NCI-H2107 treated with DMSO at 0.1 percent for 48 hours (cell line): ENCODE measurements around the gene HOXA3.

Experiments
- DNase-seq: peaks from one replicate; lab custom pipeline; 2025; ENCODE audit not compliant: unreplicated experiment; lab: John Stamatoyannopoulos, UW

Gene HOXA3

DNA sequence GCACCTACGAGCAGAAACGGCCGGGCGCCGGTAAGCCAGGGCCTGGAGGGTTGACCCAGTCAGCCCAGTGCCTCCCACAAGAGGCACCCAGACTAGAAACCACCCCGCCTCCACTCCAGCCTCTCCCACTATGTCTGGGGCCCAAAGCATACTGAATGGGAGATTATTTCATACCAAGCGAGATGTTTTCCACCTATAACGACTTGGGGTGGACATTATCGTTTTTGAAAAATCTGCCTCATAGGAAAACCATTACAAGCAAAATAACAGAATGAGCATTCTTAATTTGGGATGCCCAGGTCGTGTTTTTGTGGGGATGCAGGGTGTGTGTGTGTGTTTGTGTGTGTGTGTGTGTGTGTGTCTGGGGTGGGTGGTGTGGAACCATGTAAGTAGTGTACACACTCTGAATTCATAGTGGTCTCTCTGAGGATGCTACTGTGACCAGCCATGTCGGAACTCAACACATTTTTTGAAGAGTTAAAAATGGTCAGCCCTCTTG is 6.4 kb downstream of the HOXA3 start:
- no peak for DNase-seq

DNA sequence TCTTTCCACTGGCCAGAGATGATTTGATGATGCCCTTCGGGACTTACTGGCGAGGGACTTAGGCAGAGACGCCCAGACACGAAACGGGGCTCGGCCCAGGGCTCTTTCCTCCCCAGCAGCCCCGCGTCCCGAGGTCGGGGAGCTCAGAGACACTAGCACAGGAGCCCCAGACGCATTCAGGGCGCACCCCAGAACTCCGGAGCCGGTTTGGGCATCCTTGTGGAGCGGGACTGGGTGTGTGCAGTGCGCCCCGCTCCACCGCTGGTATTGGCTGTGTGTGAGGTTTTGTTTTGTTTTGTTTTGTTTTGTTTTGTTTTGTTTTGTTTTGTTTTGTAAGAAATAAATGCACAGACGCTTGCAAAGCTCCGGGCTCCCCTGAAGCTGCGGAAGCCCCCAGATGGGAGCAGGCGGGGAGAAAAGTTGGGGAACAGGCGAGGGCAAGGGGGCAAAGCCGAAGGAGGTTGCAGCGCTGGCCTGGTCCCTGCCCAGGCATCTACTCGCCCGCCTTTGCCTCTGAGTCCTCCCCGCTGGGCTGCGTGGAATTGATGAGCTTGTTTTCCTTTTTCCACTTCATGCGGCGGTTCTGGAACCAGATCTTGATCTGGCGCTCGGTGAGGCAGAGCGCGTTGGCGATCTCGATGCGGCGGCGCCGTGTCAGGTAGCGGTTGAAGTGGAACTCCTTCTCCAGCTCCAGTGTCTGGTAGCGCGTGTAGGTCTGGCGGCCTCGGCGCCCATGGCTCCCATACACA is 7.0 kb downstream of the HOXA3 start:
- no peak for DNase-seq

DNA sequence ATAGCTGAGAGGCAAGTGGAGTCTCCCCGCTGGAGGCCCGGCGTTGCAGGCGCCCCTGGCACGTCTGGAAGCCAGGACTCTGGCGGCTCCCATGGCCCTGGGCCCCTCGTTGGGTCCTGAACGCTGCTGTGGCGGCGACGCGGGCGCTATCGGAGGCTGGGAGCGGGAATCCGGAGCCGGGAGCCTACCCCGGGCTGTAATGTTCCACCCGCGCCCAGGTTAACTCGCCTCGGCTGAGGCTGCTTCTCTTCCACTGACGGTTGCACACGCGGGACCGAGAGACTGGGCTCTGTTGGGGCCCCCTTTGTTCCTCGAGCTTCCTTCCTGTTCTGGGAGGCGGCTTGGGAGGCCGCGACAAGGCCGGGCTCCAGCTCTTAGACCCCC is 7.6 kb downstream of the HOXA3 start:
- no peak for DNase-seq

DNA sequence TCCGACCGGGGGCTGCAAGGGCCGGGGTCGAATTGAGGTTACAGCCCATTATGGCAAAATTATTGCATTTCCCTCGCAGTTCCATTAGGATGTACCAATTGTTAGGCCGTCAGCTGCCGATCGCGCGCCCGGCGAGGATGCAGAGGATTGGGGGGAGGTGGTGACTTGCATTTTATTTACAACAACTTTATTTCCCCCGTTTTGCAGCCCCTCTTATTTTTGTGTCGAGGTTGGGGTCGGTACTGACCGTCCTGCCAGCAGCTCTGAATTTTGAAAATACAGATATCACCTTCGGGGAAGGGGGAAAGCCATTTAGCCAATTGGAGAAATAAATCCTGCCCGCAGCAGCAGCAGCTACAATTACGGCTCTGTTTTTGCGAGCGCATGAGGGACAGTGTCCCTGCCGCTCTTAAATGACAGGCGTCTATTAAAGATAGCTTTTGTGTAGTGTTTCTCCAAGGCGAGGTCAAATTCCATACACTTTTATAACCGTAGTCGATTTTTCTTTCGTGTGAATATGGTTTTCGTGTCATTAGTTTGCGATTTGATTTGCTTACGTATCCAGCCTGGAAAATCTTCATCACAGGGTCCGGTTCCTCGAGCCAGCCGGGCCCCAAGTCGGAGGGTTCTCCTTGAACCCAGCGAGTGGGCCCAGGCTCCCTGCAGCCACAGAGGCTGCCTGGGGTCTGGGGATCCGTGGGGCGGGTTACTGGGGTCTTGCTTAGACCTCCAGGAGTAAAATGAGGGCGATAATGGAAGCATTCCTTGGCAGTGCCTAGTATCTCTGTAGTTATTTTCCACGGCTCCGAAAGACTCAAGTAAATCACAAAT is 8.2 kb downstream of the HOXA3 start:
- DNase-seq, result no peak

DNA sequence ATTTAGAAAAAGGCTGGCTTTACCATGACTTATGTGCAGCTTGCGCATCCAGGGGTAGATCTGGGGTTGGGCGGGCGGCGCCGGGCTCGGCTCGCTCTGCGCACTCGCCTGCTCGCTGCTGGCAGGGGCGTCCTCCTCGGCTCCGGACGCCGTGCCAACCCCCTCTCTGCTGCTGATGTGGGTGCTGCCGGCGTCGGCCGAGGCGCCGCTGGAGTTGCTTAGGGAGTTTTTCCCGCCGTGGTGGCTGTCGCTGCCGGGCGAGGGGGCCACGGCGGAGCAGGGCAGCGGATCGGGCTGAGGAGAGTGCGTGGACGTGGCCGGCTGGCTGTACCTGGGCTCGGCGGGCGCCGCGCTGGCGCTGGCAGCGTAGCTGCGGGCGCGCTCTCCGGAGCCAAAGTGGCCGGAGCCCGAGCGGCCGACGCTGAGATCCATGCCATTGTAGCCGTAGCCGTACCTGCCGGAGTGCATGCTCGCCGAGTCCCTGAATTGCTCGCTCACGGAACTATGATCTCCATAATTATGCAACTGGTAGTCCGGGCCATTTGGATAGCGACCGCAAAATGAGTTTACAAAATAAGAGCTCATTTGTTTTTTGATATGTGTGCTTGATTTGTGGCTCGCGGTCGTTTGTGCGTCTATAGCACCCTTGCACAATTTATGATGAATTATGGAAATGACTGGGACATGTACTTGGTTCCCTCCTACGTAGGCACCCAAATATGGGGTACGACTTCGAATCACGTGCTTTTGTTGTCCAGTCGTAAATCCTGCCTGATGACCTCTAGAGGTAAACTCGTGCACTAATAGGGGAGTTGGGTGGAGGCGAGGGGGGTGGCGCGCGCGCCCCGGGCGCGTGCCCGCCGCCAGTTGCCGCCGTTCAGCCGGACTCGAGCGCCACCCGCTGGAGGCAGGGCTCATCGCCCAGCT is 9.1 kb downstream of the HOXA3 start, which contains the start of gene HOXA5:
Gene HOXA5, minus strand, starts transcription at position 659 of the 927 bp plus-strand sequence. Its CDS starts 74 bp downstream, at position 585.
- no peak for DNase-seq

DNA sequence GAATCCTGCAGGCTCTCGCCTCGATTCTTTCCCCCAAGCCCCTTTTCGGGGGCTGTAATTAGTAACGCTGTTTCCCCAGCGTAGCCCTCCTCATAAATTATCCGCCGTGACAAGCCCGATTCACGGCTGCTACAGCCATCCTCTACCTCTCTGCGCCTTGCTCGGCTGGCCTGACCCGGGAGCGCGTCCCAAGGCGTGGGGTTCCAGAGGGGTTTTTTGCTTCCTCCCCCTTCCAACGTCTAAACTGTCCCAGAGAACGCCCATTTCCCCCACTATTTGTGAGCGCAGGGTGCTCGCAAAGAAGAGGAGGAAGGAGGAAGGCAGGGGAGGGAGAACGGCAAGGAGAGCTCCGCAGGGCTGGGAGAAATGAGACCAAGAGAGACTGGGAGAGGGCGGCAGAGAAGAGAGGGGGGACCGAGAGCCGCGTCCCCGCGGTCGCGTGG is 9.8 kb downstream of the HOXA3 start:
- no peak for DNase-seq

DNA sequence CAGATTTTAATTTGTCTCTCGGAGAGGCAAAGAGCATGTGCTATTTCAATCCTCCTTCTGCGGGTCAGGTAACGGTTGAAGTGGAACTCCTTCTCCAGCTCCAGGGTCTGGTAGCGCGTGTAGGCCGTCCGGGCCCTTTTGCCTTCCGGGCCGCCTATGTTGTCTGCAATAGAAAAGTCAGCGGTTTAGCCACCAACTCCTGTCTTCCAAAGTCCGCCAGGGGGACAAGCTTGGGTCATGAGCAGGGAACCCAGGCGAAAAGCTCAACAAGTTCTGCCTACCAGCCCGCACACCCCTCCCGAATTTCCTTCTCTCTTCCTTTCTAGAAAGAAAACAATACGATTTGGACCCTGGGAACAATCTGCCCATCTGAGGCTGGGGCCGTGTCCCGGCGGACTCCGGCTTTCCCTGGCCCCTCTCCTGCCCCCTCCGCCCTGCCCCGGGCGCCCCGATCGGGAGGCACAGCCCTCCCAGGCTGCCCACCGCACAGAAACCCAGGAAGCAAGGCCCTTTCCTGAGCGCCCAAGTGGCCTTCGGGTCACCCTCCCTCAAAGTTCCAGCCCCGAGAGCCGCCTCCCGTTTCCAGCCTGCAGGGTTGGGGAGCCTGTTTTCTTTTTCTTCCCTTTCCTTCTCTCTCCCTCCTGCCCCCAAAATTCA is 10.3 kb downstream of the HOXA3 start:
- no peak for DNase-seq

DNA sequence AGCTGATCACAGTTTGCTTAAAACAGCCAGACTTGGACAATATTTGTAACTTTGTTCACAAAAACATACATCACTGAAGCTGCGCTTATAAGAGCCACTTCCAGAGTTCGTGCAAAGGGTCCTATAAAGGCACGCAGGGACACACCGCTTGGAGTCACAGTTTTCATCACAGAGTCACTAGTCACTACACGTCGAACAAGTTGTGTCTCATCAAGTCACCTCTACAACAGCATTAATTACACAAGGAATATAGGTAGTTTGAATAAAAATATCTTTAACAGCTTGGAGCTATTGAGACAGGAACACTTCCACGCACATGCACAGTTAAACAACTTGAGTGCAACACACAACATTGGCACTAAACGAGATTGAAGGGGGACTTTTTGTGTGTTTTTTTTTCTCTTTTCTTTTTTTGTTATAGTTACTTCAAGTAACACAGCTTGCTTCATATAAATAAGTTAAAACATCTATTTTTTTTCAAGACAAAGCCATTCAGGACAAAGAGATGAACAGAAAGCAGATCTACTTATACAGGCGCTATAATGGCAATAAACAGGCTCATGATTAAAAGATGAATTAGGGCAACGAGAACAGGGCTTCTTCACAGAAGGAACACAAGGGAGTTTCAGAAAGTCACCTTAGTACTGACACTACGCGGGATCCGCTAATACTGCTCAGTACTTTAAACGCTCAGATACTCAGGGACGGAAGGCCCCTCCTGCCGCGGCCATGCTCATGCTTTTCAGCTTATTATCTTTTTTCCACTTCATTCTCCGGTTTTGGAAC is 11.1 kb downstream of the HOXA3 start:
- no peak for DNase-seq

DNA sequence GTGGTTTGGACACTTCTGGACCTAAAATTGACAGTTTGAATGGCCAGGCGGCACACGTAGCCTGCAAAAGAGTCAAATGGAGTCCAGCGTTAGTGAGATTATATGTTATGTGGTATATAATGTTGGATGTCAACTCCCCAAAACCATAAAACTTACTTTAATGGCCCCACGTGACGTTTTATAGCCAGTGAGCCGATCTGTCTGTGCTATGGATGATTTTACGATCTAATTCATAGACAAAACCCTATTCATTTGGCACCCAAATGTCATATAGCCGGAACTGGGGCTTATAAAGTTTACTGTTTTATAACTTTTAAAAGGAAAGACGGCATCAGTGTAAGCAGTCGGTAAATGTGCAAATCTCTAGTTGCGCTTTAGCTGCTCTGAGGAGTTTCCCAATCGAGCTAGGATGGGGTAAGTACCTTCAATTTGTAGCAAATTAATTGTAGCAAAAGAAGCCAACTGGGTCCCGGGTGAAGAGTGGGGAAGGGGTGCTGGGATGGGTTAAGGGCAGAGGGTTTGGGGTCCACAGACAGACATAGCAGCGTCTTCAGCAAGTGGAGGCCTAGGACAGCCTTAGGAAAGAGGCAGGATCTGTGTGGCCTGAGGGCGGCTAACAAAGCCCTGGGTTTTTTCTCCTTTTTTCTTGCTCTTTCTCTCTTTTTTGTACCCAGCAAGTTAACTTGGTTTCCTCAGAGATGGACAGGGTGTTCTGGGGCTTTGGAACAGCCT is 12.1 kb downstream of the HOXA3 start:
- no peak for DNase-seq

DNA sequence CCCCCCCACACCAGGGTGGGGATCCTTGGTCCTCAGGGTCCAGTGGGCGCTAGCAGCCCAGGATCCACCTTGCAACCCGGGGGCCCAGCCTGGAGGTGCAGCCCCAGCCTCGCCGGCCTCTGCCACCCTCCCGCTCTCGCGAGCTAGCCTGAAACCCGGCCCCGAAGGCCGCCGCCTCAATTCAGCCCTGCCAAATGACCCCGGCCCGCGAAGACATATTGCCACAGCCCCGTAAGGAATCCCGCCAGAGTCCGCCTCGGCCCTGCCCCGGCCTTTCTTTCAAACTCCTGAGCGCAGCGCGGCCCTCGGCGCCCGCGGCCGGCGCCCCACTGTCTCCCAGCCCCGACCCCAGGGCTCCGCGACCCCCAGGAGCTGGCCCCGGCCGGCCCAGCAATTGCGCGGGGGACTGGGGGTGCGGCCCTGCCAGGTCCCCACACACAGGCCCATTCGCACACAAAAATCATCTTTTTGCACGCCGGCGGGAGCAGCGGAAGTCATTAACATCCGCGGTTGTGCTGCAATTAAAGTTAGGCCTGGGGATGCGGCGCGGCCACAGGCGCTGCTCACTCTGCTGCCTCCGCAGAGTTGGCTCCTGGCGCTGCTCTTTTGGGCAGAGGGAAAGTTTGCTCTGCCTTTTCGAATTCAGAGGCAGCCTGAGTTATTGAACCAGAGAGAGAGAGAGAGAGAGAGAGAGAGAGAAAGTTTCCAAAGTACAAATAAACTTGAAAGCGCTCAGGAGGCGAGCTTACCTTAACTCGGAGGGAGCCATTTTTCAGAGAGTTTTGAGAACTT is 12.9 kb downstream of the HOXA3 start:
- DNase-seq, result no peak

DNA sequence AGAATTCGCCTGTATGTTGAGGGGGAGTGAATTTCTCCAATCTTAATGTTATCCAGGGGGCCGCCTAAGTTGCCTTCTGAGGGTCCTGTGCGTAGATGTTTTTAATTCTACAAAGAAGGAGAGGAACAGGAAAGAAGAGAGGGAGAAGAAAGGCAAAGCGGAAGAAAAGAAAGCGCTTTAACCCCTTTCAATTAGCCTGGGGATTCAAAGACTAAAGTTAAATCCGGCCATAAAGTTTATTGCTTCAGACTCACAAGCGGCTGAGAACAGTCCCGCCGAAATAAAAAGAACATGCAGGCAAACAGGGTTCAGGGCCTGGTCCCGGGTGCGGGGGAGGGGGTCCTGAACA is 13.4 kb downstream of the HOXA3 start:
- no peak for DNase-seq

DNA sequence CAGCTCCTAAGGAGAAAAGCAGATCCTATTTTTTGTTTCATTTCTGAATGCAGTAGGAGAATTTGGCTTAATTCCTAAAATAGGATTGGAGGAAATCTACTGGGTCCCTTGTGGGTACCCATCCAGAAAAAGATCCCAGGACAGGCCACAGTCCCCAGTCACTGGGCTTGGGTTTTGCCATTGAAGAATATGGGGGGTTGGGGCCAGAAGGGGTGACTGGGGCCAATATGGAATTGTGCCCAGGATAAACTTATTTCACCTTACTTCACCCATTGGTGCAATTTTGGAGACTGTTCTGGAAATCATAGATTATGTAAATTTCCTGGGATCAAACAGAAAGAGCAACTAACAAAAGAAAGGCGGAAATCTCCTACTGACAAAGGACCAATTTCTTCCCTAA is 13.9 kb downstream of the HOXA3 start:
- DNase-seq, result no peak

DNA sequence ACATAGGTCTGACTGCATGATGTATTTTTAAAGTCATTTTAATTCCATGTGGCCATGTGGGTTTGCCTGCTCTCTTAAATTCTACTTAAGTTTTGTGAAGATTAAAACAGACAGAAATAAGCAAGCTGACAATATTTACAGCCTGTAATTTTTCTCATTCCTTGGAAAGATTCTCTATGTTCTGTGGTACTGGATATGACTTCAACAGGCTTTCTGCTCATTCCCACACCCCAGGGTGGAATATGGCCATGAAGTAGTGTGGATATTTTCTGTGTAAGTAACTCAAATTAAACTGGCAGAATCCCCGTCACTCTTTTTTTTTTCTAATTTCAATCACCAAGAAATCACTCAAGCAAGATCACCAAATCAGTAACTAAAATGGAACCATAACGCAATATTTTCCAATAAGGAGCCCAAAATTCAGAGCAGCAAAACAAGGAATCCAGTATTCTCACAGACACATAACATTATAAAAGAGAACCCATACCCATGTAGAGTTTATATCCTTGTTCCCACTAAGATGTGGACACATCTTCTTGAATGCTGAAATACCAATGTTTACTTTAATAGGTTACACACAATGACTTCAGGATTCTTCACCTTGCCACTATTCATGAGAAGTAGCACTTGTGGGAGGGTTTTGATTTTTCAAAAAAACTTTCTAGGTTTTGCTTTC is 14.6 kb downstream of the HOXA3 start:
- no peak for DNase-seq

DNA sequence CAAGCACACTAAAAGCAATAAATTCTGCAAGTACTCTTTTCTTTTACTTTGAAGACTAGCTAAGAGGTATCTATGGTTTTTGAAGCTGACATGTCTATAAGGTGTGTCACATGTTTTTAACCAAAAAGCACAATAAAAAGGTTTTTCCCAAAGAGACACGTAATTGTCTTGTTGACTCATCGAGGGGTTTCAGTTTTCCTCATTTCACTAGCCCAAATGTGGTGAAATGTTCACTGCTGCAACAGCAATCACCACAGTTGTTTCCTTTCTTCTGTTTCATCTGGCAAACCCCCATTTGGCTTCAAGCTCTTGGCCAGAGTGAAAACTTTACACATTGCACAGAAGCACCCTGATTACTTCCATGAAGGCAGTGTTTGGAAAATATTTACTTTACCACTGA is 18.0 kb downstream of the HOXA3 start:
- no peak for DNase-seq

DNA sequence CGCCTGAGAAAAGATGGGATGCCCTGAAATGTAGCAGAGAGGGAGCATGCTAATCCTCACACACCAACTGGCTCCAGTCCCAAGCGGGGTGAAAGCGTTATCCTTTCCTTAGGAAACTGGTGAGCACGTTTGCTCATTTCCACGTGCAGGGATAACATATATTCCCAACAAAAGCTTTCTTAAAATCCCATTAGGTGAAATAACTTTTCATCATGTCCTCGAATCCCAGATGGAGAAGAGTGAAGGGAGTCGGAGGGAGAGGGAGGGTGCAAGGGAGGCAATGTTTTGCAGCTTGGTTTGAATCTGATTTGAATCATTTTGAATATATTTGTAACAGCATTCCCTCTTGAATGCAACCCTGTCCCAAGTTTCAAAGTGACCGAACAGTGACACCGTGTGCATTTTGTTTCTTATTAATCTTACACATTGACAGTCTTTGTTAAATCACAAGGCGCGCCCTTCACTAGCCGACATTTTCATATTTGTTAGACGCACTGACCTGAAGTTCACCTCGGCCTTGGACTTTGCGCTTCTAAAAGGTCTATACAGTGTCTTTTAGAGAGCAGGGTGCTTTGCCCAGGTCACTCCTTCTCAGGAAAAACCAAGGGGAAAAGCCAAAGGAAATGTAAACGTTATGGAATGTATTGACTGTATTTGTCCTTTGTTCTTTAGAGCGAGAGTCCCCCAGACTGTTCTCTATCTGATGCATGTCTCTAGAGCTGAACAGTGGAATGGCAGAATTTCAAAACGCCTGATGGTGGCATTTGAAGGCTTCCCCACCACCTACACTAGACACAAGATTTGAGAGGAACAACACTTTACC is 18.8 kb downstream of the HOXA3 start:
- no peak for DNase-seq

DNA sequence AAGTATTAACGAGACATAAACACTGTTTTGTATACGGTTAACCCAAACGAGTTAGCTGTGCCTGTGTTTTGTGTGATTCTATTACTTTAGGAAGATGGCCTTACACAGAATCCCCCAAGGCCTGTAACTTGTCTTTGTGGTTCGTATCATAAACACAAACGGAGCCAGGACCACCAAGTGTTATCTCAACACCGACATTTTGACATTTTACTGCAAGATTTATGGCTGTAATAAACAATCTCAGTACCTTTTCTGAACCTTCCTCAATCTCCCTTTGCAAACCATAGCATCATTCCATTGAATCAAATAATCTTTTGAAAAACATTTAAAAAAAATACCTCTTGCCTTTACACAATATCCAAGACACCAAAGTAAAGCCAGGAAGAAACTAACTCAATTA is 19.4 kb downstream of the HOXA3 start:
- DNase-seq, result no peak

DNA sequence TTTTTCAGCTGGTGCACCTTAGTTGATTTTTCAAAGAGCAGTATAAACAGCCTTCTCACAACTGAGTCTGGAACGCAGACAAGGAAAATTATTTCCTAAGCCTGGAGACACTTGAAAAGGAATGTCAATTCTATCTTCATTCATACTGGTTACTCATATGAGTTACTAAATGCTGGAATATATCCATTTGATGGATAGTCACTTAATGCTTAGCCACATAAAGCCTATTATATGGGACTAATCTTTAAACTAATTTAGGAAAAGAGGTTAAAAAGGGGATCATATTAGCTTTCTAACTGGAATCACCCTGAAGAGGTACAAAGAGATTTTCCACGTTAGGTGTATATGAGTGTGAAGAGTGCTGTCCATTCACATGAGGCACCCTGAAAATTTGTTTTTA is 20.2 kb downstream of the HOXA3 start:
- no peak for DNase-seq
